ENCODE data around the gene RC3H1.

DNA sequence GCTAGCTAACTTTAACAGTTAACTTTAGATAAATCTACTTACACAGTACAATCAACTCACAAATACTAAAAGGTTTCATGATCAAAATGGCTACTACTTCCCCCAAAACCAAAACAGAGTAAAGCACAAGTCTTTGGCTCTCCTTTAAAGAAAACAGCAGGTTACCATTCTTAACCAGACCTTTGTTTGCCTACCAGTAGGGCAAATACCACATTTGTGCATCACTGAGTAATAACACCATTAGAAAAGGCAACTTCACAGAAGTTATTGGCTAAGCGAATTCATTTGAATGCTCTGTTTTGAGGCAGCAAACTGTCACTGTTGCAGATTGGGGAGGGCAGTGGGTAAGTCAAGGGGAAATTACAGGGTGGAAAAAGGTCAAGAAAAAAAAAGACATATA is 87.7 kb downstream of the RC3H1 start:
- no peak for TF ChIP-seq POLR2A (IDR thresholded peaks at IDR 0.05)
- TF ChIP-seq CTCF (IDR thresholded peaks at IDR 0.05) = no peak

Data from Peyer's patch (tissue), 4 donors.